ENCODE measurements around the gene HARS1.
"Not testable (repeated sequence)": the region's sequence is repeated elsewhere in the genome, so short reads cannot be mapped to it uniquely, and the experiment has no call there.

The HARS1 gene

GRCh38 chr5:140632366-140633020 lies 58.7 kb downstream of the HARS1 start:
- DNase-seq, result peak; percentile 51

GRCh38 chr5:140631831-140632365 lies 59.3 kb downstream of the HARS1 start:
- DNase-seq, result no peak

GRCh38 chr5:140631036-140631417 lies 60.1 kb downstream of the HARS1 start:
- no peak for DNase-seq

- no peak for DNase-seq
These were observed 60.7 kb downstream of the HARS1 start for GRCh38 chr5:140630292-140631035.

- DNase-seq, result no peak
These were observed 62.5 kb downstream of the HARS1 start for GRCh38 chr5:140628711-140629110.

- DNase-seq, result no peak
These were observed 63.2 kb downstream of the HARS1 start for GRCh38 chr5:140627972-140628371.

GRCh38 chr5:140624886-140625285 lies 66.3 kb downstream of the HARS1 start:
- not testable (repeated sequence) for DNase-seq
